Gastrocnemius medialis (tissue), 4 donors: ENCODE results near the gene FUT7.

Source experiments
- POLR2A ChIP-seq, 2 donors: fragments of 450-650 bp; IDR thresholded peaks; one replicate each; pipeline ENCODE4 v1.6.1; 2017; ENCODE audit warnings: antibody characterized with exemption in 2 of 2, mild to moderate bottlenecking in 2 of 2, moderate library complexity in 2 of 2
- TF ChIP-seq, protein P1 (sequence below), 5 experiments: fragments of 450-650 bp in 3 of 5; fragments of 200-600 bp in 2 of 5; sonication (generic) in 2 of 5; IDR thresholded peaks in 4 of 5; conservative IDR thresholded peaks in 1 of 5; 1 replicate in 4 of 5; 2 replicates in 1 of 5; pipeline ENCODE4 v1.5.1; 2016 to 2019; ENCODE audit warnings: antibody characterized with exemption in 5 of 5, mild to moderate bottlenecking in 3 of 5, moderate library complexity in 3 of 5

DNA sequence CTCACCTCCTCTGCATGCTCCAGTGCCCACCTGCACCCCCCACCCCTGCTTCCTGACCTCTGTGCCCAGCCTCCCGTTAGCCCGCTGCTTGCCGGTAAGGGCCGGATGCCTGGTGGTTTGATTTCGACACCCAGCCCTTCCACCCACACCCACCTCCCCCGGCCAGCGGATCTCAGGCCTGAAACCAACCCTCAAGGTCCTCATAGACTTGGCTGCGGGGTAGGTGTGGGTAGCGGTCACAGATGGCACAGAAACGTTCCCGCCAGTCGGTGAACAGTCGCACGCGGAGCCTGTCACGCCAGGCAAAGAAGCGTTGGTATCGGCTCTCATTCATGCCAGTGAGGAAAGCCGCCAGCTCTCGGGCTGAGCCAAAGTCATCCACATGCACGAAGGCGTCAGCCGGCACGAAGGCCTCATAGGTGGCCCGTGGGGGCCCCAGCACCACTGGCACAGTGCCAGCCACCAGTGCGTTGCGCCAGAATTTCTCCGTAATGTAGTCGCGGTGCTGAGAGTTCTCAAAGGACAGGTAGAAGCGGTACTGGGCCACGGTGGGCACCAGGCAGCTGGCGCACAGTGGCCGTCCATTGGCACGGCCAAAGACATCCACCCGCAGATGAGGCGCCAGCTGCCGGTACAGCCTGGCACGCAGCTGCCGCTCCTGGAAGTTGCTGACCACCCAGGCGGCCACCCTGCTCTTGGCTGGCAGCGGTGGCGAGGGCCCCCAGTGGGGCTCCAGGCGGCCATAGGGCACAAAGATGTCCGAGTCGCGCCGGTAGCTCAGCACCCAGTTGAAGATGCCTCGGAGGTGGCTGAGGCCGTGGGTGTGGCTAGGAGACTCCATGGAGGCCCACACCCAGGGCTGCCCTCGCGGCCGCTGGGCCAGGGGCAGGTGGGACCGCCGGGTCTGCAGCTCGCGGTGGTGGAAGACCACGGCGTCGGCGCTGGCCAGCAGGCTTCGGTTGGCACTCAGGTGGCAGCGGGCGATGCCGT lies 1.1 kb downstream of the FUT7 start:
- TF ChIP-seq, protein P1, sequence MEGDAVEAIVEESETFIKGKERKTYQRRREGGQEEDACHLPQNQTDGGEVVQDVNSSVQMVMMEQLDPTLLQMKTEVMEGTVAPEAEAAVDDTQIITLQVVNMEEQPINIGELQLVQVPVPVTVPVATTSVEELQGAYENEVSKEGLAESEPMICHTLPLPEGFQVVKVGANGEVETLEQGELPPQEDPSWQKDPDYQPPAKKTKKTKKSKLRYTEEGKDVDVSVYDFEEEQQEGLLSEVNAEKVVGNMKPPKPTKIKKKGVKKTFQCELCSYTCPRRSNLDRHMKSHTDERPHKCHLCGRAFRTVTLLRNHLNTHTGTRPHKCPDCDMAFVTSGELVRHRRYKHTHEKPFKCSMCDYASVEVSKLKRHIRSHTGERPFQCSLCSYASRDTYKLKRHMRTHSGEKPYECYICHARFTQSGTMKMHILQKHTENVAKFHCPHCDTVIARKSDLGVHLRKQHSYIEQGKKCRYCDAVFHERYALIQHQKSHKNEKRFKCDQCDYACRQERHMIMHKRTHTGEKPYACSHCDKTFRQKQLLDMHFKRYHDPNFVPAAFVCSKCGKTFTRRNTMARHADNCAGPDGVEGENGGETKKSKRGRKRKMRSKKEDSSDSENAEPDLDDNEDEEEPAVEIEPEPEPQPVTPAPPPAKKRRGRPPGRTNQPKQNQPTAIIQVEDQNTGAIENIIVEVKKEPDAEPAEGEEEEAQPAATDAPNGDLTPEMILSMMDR (IDR thresholded peaks at IDR 0.05 in 4 of 5, conservative IDR thresholded peaks at IDR 0.05 in 1 of 5), result no peak
- TF ChIP-seq POLR2A (IDR thresholded peaks at IDR 0.05), result no peak
